SK-N-SH treated with all-trans-retinoic acid at 6 μM for 48 hours (cell line): ENCODE measurements around the gene BMERB1.

Source experiments
- ATAC-seq: fragments of 200-7000 bp; cut with Tn5 transposase; 3 replicates; pipeline ENCODE4 v1.9.1; 2020; ENCODE audit warnings: mild to moderate bottlenecking, moderate library complexity
- ARNTL ChIP-seq: fragments of 450-650 bp; formaldehyde crosslinking; IDR thresholded peaks from 2 replicates; pipeline ENCODE4 v1.5.0; 2020; ENCODE audit warnings: low read depth, mild to moderate bottlenecking, moderate library complexity, borderline replicate concordance
- BACH2 ChIP-seq: fragments of 250-450 bp; sonication (Bioruptor Pico); IDR thresholded peaks from 2 replicates; pipeline ENCODE4 v1.9.0; 2021; ENCODE audit warnings: mild to moderate bottlenecking, borderline replicate concordance
- CREB5 ChIP-seq: fragments of 250-450 bp; sonication (Bioruptor Pico); IDR thresholded peaks from 2 replicates; pipeline ENCODE4 v1.5.1; 2020; ENCODE audit warnings: low read depth, mild to moderate bottlenecking, moderate library complexity
- CSDC2 ChIP-seq: fragments of 250-450 bp; sonication (Bioruptor Pico); IDR thresholded peaks from 2 replicates; pipeline ENCODE4 v1.5.0; 2020; ENCODE audit warnings: mild to moderate bottlenecking, moderate library complexity
- CSRNP3 ChIP-seq: fragments of 250-450 bp; sonication (Bioruptor Pico); IDR thresholded peaks from 2 replicates; pipeline ENCODE4 v1.5.1; 2021; ENCODE audit warnings: mild to moderate bottlenecking, moderate library complexity
- ESRRG ChIP-seq: fragments of 250-450 bp; sonication (Bioruptor Pico); IDR thresholded peaks from 2 replicates; pipeline ENCODE4 v1.6.1; 2021; ENCODE audit warnings: mild to moderate bottlenecking
- GLIS3 ChIP-seq: fragments of 250-450 bp; sonication (Bioruptor Pico); IDR thresholded peaks from 2 replicates; pipeline ENCODE4 v1.5.0; 2020; ENCODE audit warnings: mild to moderate bottlenecking, moderate library complexity
- ISL1 ChIP-seq: fragments of 250-450 bp; sonication (Bioruptor Pico); IDR thresholded peaks from 2 replicates; pipeline ENCODE4 v2.1.2; 2022; ENCODE audit warnings: mild to moderate bottlenecking, moderate library complexity
- OSR1 ChIP-seq: fragments of 250-450 bp; sonication (Bioruptor Pico); IDR thresholded peaks from 2 replicates; pipeline ENCODE4 v1.8.0; 2022; ENCODE audit warnings: moderate library complexity, mild to moderate bottlenecking, inconsistent platforms
- PPARA ChIP-seq: fragments of 250-450 bp; sonication (Bioruptor Pico); IDR thresholded peaks from 2 replicates; pipeline ENCODE4 v1.5.0; 2020; ENCODE audit warnings: mild to moderate bottlenecking, borderline replicate concordance
- RARB ChIP-seq: fragments of 250-450 bp; sonication (Bioruptor Pico); IDR thresholded peaks from 2 replicates; pipeline ENCODE4 v1.8.0; 2021; ENCODE audit warnings: mild to moderate bottlenecking, moderate library complexity
- SNAI2 ChIP-seq: fragments of 250-450 bp; sonication (Bioruptor Pico); IDR thresholded peaks from 2 replicates; pipeline ENCODE4 v1.5.0; 2020; ENCODE audit warnings: mild to moderate bottlenecking, moderate library complexity
- TCF4 ChIP-seq: fragments of 250-450 bp; sonication (Bioruptor Pico); IDR thresholded peaks from 2 replicates; pipeline ENCODE4 v1.8.0; 2021; ENCODE audit warnings: mild to moderate bottlenecking, moderate library complexity, borderline replicate concordance
- TOX ChIP-seq: fragments of 250-450 bp; sonication (Bioruptor Pico); IDR thresholded peaks from 2 replicates; pipeline ENCODE4 v1.8.0; 2021; ENCODE audit warnings: mild to moderate bottlenecking, moderate library complexity, borderline replicate concordance
- TSHZ2 ChIP-seq: fragments of 250-450 bp; sonication (Bioruptor Pico); IDR thresholded peaks from 2 replicates; pipeline ENCODE4 v1.5.0; 2020; ENCODE audit warnings: mild to moderate bottlenecking, moderate library complexity
- ZC3H10 ChIP-seq: fragments of 250-450 bp; sonication (Bioruptor Pico); IDR thresholded peaks from 2 replicates; pipeline ENCODE4 v1.5.1; 2021; ENCODE audit warnings: mild to moderate bottlenecking, moderate library complexity
- ZFP3 ChIP-seq: fragments of 250-450 bp; sonication (Bioruptor Pico); IDR thresholded peaks from 2 replicates; pipeline ENCODE4 v1.5.0; 2020; ENCODE audit warnings: mild to moderate bottlenecking, moderate library complexity
- ZFP30 ChIP-seq: fragments of 450-650 bp; formaldehyde crosslinking; IDR thresholded peaks from 2 replicates; pipeline ENCODE4 v1.5.0; 2022; ENCODE audit warnings: mild to moderate bottlenecking, moderate library complexity
- ZNF565 ChIP-seq: fragments of 450-650 bp; formaldehyde crosslinking; conservative IDR thresholded peaks from 2 replicates; pipeline ENCODE4 v1.5.0; 2020; ENCODE audit warnings: low read depth, mild to moderate bottlenecking, moderate library complexity
- ZNF70 ChIP-seq: fragments of 450-650 bp; formaldehyde crosslinking; IDR thresholded peaks from 2 replicates; pipeline ENCODE4 v1.5.0; 2020; ENCODE audit warnings: mild to moderate bottlenecking, moderate library complexity
- TF ChIP-seq, protein P1 (sequence below): fragments of 250-450 bp; sonication (Bioruptor Pico); IDR thresholded peaks from 2 replicates; pipeline ENCODE4 v1.8.0; 2020; ENCODE audit warnings: mild to moderate bottlenecking, moderate library complexity, borderline replicate concordance

The BMERB1 gene

GRCh38 chr16:15482748-15483298, 48.4 kb downstream of the BMERB1 start:
- no peak for ATAC-seq
- no peak for TF ChIP-seq CREB5 (CRISPR knock-in tag)
- no peak for TF ChIP-seq CSDC2 (CRISPR knock-in tag)
- TF ChIP-seq ARNTL (CRISPR knock-in tag) = no peak
- TF ChIP-seq, protein P1, sequence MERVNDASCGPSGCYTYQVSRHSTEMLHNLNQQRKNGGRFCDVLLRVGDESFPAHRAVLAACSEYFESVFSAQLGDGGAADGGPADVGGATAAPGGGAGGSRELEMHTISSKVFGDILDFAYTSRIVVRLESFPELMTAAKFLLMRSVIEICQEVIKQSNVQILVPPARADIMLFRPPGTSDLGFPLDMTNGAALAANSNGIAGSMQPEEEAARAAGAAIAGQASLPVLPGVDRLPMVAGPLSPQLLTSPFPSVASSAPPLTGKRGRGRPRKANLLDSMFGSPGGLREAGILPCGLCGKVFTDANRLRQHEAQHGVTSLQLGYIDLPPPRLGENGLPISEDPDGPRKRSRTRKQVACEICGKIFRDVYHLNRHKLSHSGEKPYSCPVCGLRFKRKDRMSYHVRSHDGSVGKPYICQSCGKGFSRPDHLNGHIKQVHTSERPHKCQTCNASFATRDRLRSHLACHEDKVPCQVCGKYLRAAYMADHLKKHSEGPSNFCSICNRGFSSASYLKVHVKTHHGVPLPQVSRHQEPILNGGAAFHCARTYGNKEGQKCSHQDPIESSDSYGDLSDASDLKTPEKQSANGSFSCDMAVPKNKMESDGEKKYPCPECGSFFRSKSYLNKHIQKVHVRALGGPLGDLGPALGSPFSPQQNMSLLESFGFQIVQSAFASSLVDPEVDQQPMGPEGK (CRISPR knock-in tag) = no peak
- no peak for TF ChIP-seq ZFP30 (CRISPR knock-in tag)
- no peak for TF ChIP-seq TOX (CRISPR knock-in tag)
- no peak for TF ChIP-seq ISL1 (CRISPR knock-in tag)
- no peak for TF ChIP-seq ZC3H10
- no peak for TF ChIP-seq RARB (CRISPR knock-in tag)
- TF ChIP-seq GLIS3 (CRISPR knock-in tag) = no peak
- no peak for TF ChIP-seq BACH2
- no peak for TF ChIP-seq PPARA
- TF ChIP-seq ZFP3 (CRISPR knock-in tag) = no peak
- no peak for TF ChIP-seq ESRRG (CRISPR knock-in tag)

DNA sequence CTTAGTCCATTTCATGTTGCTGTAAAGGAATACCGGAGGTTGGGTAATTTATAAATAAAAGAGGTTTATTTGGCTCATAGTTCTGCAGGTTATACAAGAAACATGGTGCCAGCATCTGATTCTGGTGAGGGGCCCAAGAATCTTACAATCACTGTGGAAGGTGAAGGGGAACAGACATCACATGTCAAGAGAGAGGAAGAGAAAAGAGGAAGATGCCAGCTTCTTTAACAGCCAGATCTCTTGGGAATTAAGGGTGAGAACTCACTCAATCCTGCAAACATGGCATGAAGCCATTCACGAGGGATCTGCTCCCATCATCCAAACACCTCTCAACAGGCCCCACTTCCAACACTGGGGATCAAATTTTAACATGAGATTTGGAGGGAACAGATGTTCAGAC, 49.5 kb downstream of the BMERB1 start:
- no peak for ATAC-seq
- no peak for TF ChIP-seq ZNF565
- no peak for TF ChIP-seq OSR1 (CRISPR knock-in tag)

DNA sequence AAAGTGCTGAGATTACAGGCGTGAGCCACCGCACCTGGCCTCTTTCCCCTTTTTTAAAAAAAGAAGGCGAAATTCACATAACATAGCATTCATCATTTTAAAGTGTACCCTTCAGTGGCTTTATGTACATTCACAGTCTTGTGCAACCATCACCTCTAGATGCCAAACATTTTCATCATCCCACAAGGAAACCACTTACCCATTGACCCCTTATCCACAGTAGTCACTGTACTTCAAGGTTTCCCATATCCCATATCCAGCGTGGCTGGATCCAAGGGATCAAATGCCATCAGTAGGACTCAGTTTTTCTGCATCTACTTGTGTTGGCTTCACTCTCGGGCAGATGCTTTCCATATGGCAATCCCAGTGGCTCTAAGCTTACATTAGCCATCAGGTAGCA, 50.3 kb downstream of the BMERB1 start:
- TF ChIP-seq CREB5 (CRISPR knock-in tag) = no peak
- TF ChIP-seq ARNTL (CRISPR knock-in tag) = no peak
- TF ChIP-seq PPARA = no peak
- no peak for TF ChIP-seq BACH2
- TF ChIP-seq ESRRG (CRISPR knock-in tag) = no peak
- TF ChIP-seq, protein P1 (CRISPR knock-in tag) = no peak
- TF ChIP-seq CSRNP3 = no peak
- no peak for TF ChIP-seq TOX (CRISPR knock-in tag)
- no peak for TF ChIP-seq ISL1 (CRISPR knock-in tag)
- no peak for TF ChIP-seq ZC3H10
- no peak for TF ChIP-seq ZFP3 (CRISPR knock-in tag)
- TF ChIP-seq TCF4 (CRISPR knock-in tag) = no peak
- no peak for TF ChIP-seq ZNF70 (CRISPR knock-in tag)
- TF ChIP-seq GLIS3 (CRISPR knock-in tag) = no peak
- no peak for TF ChIP-seq SNAI2
- no peak for TF ChIP-seq OSR1 (CRISPR knock-in tag)
- no peak for TF ChIP-seq RARB (CRISPR knock-in tag)
- no peak for TF ChIP-seq TSHZ2
- no peak for TF ChIP-seq ZNF565
- TF ChIP-seq, all 23 proteins: peak for 0
- no peak for ATAC-seq
